Spleen (tissue), 11 donors: ENCODE data around the gene RPRD2. TPM values are rescaled to one million over a fixed set of nuclear protein-coding genes. Genes with fewer than 3 reads are reported as not detected.

Source experiments
- DNase-seq: peaks from one replicate; pipeline ENCODE4 v3.0.0-alpha.2; 2020
- H3K27ac ChIP-seq, 8 donors: fragments of 200-600 bp; sonication (generic) in 7 of 8; 1 replicate in 4 of 8; 2 replicates in 4 of 8; pipeline versions ENCODE4 v1.5.0 to v1.8.0; 2016 to 2021; ENCODE audit warnings: inconsistent platforms in 4 of 8, mild to moderate bottlenecking in 4 of 8, moderate library complexity in 1 of 8
- H3K27me3 ChIP-seq, 7 donors: fragments of 200-600 bp; sonication (generic) in 6 of 7; replicated peaks in 1 of 7; 1 replicate in 4 of 7; 2 replicates in 3 of 7; pipeline versions ENCODE4 v1.5.0 to v1.8.0; 2016 to 2021; ENCODE audit warnings: inconsistent platforms in 3 of 7, mild to moderate bottlenecking in 1 of 7
- H3K36me3 ChIP-seq, 6 donors: fragments of 200-600 bp; sonication (generic) in 5 of 6; 1 replicate in 4 of 6; 2 replicates in 2 of 6; pipeline versions ENCODE4 v1.5.0 to v1.8.0; 2016 to 2021; ENCODE audit warnings: inconsistent platforms in 2 of 6
- H3K4me1 ChIP-seq, 6 donors: fragments of 200-600 bp; sonication (generic) in 5 of 6; 1 replicate in 3 of 6; 2 replicates in 3 of 6; pipeline versions ENCODE4 v1.5.0 to v1.8.0; 2016 to 2021; ENCODE audit warnings: inconsistent platforms in 3 of 6
- H3K4me3 ChIP-seq, 8 donors: fragments of 200-600 bp; sonication (generic) in 7 of 8; 1 replicate in 4 of 8; 2 replicates in 4 of 8; pipeline versions ENCODE4 v1.5.0 to v1.8.0; 2016 to 2021; ENCODE audit warnings: inconsistent platforms in 4 of 8, mild to moderate bottlenecking in 4 of 8, moderate library complexity in 2 of 8
- H3K9me3 ChIP-seq, 8 donors: fragments of 200-600 bp; sonication (generic) in 7 of 8; 1 replicate in 4 of 8; 2 replicates in 4 of 8; pipeline versions ENCODE4 v1.5.0 to v1.8.0; 2016 to 2021; ENCODE audit warnings: inconsistent platforms in 4 of 8
- CTCF ChIP-seq, 11 experiments: fragments of 200-600 bp in 7 of 11; fragments of 450-650 bp in 4 of 11; sonication (generic) in 4 of 11; IDR thresholded peaks in 8 of 11; conservative IDR thresholded peaks in 3 of 11; 1 replicate in 7 of 11; 2 replicates in 4 of 11; pipeline versions ENCODE4 v1.4.0 to v1.8.0; 2016 to 2021; ENCODE audit warnings: antibody characterized with exemption in 11 of 11, inconsistent platforms in 4 of 11, mild to moderate bottlenecking in 1 of 11
- POLR2A ChIP-seq, 3 donors: fragments of 450-650 bp; IDR thresholded peaks; one replicate each; pipeline ENCODE4 v1.5.1; 2017; ENCODE audit warnings: antibody characterized with exemption in 3 of 3, mild to moderate bottlenecking in 1 of 3
- POLR2AphosphoS5 ChIP-seq, 3 donors: sonication (generic); formaldehyde crosslinking; IDR thresholded peaks; one replicate each; pipeline ENCODE4 v1.5.1; 2017; ENCODE audit warnings: antibody characterized with exemption in 3 of 3
- WGBS, 5 donors: extraction: QIAGEN DNeasy Blood & Tissue Kit in 3 of 5; methylation state at CpG; one replicate each; pipeline versions ENCODE4 v1.1.5 to v1.1.7; 2013 to 2018; 5-methylcytosine and 5-hydroxymethylcytosine counted together
- intact Hi-C: fragments of 100-400 bp; cut with DNase I; formaldehyde crosslinking; loops from one replicate; pipeline ENCODE4 v1.15.0; 2023; ENCODE audit warnings: low total_unique reads
- polyA plus RNA-seq, 3 donors: library from polyadenylated mRNA; stranded (reverse); fragments of 200-250 nt; gene quantifications; one replicate each; pipeline ENCODE4 v1.2.1, GENCODE V29; 2013
- total RNA-seq, 7 donors: library from RNA; depleted of rRNA in 3 of 7; stranded (reverse); fragments of >200 nt in 3 of 7; fragmentation: NEBNext Ultra II Directional in 4 of 7; extraction: Animal tissue kit (Norgen Biotek cat#: 25700) in 4 of 7; gene quantifications; one replicate each; pipeline versions ENCODE4 v1.1.0 to v1.2.1, GENCODE V29; 2016 to 2021
- donor health status: healthy with polysubstance abuse.
- donor health status: DM: no; HTN: no; CAD: no; lungs with moderate emphysema.
- donor health status: DM: no; HTN: no; CAD: no.
- donor health status: Bipolar disorder and iron deficiency.
- donor health status: healthy.
- donor health status: DM: no; HTN: no; CAD: no.
- donor health status: DM: yes; HTN: yes; CAD: no.

The RPRD2 gene
- total and polyA plus RNA-seq, 10 donors, result 3.8 to 42.4 (median 29.5) TPM

- H3K4me1 ChIP-seq, result peaks cover 0 to 33% (median 7%) of the 10 kb centered on the region in 6 donors
- H3K27ac ChIP-seq, result peak overlapping the region in 5 of 8 donors; percentile 20 to 56 (median 47)
- WGBS, 5 donors, result 73 to 83% (median 79%) methylated on average over 4 of the region's 4 CpGs
- H3K4me3 ChIP-seq, result no peak overlapping the region
- intact Hi-C loops, result loop anchor here (10.0 kb wide), 1 partner anchor 109 kb away; the partner anchor contains the start of gene RPRD2
- no peak for TF ChIP-seq POLR2AphosphoS5 (IDR thresholded peaks at IDR 0.05)
- no peak for DNase-seq
- no peaks in the 10 kb centered on the region for H3K27me3 ChIP-seq
- no peaks in the 10 kb centered on the region for H3K9me3 ChIP-seq
- H3K36me3 ChIP-seq, result peaks cover 0 to 54% (median 36%) of the 10 kb centered on the region in 6 donors
Measured at GRCh38 chr1:150473659-150474058, 109.7 kb downstream of the RPRD2 start.

GRCh38 chr1:150474869-150475268, 110.9 kb downstream of the RPRD2 start:
- Histone ChIP-seq H3K36me3 (peaks cover 0 to 45% (median 32%) of the 10 kb centered on the region in 6 donors), H3K27me3 (no peaks in the 10 kb centered on the region), H3K4me1 (peaks cover 0 to 33% (median 7%) of the 10 kb centered on the region in 6 donors), H3K4me3 (no peak overlapping the region), H3K9me3 (no peaks in the 10 kb centered on the region), H3K27ac (peak overlapping the region in 4 of 8 donors; percentile 20 to 56 (median 50))
- no peak for DNase-seq
- TF ChIP-seq POLR2AphosphoS5 (IDR thresholded peaks at IDR 0.05) (no peak), CTCF (IDR thresholded peaks at IDR 0.05 in 8 of 11, conservative IDR thresholded peaks at IDR 0.05 in 3 of 11) (no peak)
- intact Hi-C loops, result loop anchor here (10.0 kb wide), 1 partner anchor 110 kb away; the partner anchor contains the start of gene RPRD2
- 68 to 82% (median 71%) methylated on average over 4 of the region's 4 CpGs for WGBS, 5 donors

- 69 to 80% (median 74%) methylated on average over 3 of the region's 3 CpGs for WGBS, 5 donors
- Histone ChIP-seq H3K4me1 (peaks cover 0 to 33% (median 7%) of the 10 kb centered on the region in 6 donors), H3K27me3 (no peaks in the 10 kb centered on the region), H3K36me3 (peaks cover 0 to 26% (median 14%) of the 10 kb centered on the region in 6 donors), H3K27ac (peak overlapping the region in 2 of 8 donors; percentile 16 to 32), H3K4me3 (no peak overlapping the region), H3K9me3 (no peaks in the 10 kb centered on the region)
- DNase-seq, result no peak
- TF ChIP-seq CTCF (IDR thresholded peaks at IDR 0.05 in 8 of 11, conservative IDR thresholded peaks at IDR 0.05 in 3 of 11), result no peak
- TF ChIP-seq POLR2AphosphoS5 (IDR thresholded peaks at IDR 0.05), result no peak
- TF ChIP-seq POLR2A (IDR thresholded peaks at IDR 0.05), result no peak
- intact Hi-C loops, result loop anchor here (10.0 kb wide), 1 partner anchor 112 kb away; the partner anchor contains the start of gene RPRD2
Measured at GRCh38 chr1:150476754-150477153, 112.8 kb downstream of the RPRD2 start.

- H3K36me3 ChIP-seq, result peaks cover 0 to 20% (median 8%) of the 10 kb centered on the region in 6 donors
- H3K4me1 ChIP-seq, result peaks cover 0 to 33% (median 7%) of the 10 kb centered on the region in 6 donors
- no peak for DNase-seq
- TF ChIP-seq CTCF (IDR thresholded peaks at IDR 0.05 in 8 of 11, conservative IDR thresholded peaks at IDR 0.05 in 3 of 11) (no peak), POLR2AphosphoS5 (IDR thresholded peaks at IDR 0.05) (peak in 1 of 3 donors; percentile 2)
- 82 to 95% (median 89%) methylated on average over 1 of the region's 1 CpG for WGBS, 5 donors
- intact Hi-C loops, result loop anchor here (10.0 kb wide), 1 partner anchor 113 kb away; the partner anchor contains the start of gene RPRD2
- no peaks in the 10 kb centered on the region for H3K27me3 ChIP-seq
- no peaks in the 10 kb centered on the region for H3K9me3 ChIP-seq
- no peak overlapping the region for H3K4me3 ChIP-seq
- peak overlapping the region in 1 of 8 donors; percentile 9 for H3K27ac ChIP-seq
Measured at GRCh38 chr1:150477320-150477719, 113.4 kb downstream of the RPRD2 start.
